ENCODE measurements around the gene RECQL. TPM values are rescaled to one million over a fixed set of nuclear protein-coding genes. Genes with fewer than 3 reads are reported as not detected.
"Not testable (repeated sequence)": the region's sequence is repeated elsewhere in the genome, so short reads cannot be mapped to it uniquely, and the experiment has no call there.

The RECQL gene
- total RNA-seq, 1 experiment from 2014 or later, result 75.4 TPM

- DNase-seq (ENCODE audit: low read depth), result no peak
- in situ Hi-C loops (cut with HindIII; ENCODE audit: low pct_unique_long_range_greater_than_20kb, low sequenced_read_pairs), result no loop called here
These were observed 57.0 kb downstream of the RECQL start for GRCh38 chr12:21444193-21445146.

- in situ Hi-C loops (cut with HindIII; ENCODE audit: low pct_unique_long_range_greater_than_20kb, low sequenced_read_pairs), result no loop called here
- DNase-seq (ENCODE audit: low read depth), result no peak
These were observed 62.1 kb downstream of the RECQL start for GRCh38 chr12:21439347-21439746.

- peak; percentile 18 for DNase-seq (ENCODE audit: low read depth)
- in situ Hi-C loops (cut with HindIII; ENCODE audit: low pct_unique_long_range_greater_than_20kb, low sequenced_read_pairs), result no loop called here
These were observed 62.8 kb downstream of the RECQL start for GRCh38 chr12:21438643-21439042.

- in situ Hi-C loops (cut with HindIII; ENCODE audit: low pct_unique_long_range_greater_than_20kb, low sequenced_read_pairs), result no loop called here
- DNase-seq (ENCODE audit: low read depth), result no peak
These were observed 66.7 kb downstream of the RECQL start for GRCh38 chr12:21434699-21435098.

GRCh38 chr12:21433525-21433924, 67.9 kb downstream of the RECQL start:
- in situ Hi-C loops (cut with HindIII; ENCODE audit: low pct_unique_long_range_greater_than_20kb, low sequenced_read_pairs), result no loop called here
- no peak for DNase-seq (ENCODE audit: low read depth)

GRCh38 chr12:21429994-21430393, 71.4 kb downstream of the RECQL start:
- no peak for DNase-seq (ENCODE audit: low read depth)
- in situ Hi-C loops (cut with HindIII; ENCODE audit: low pct_unique_long_range_greater_than_20kb, low sequenced_read_pairs), result no loop called here

GRCh38 chr12:21428241-21428640, 73.2 kb downstream of the RECQL start:
- in situ Hi-C loops (cut with HindIII; ENCODE audit: low pct_unique_long_range_greater_than_20kb, low sequenced_read_pairs), result no loop called here
- no peak for DNase-seq (ENCODE audit: low read depth)

GRCh38 chr12:21419009-21419699, 82.3 kb downstream of the RECQL start:
- in situ Hi-C loops (cut with HindIII; ENCODE audit: low pct_unique_long_range_greater_than_20kb, low sequenced_read_pairs); DNase-seq (ENCODE audit: low read depth): not testable (repeated sequence)

Other genes with a start within 250 kb of the RECQL start
- not detected in 2 replicates for gene SLCO1A2, start 166.7 kb downstream of the RECQL start, total RNA-seq (2014; rRNA removed; shearing (Covaris generic); ENCODE audit: low replicate concordance)
- not detected in 2 replicates for gene IAPP, start 128.7 kb downstream of the RECQL start, total RNA-seq (2014; rRNA removed; shearing (Covaris generic); ENCODE audit: low replicate concordance)
- 5.2 and 9.5 TPM in 2 replicates for gene PYROXD1, start 64.0 kb downstream of the RECQL start, total RNA-seq (2014; rRNA removed; shearing (Covaris generic); ENCODE audit: low replicate concordance)
- gene GOLT1B, start 154 bp upstream of the RECQL start, total RNA-seq (2014; rRNA removed; shearing (Covaris generic); ENCODE audit: low replicate concordance), result 56.6 and 84.0 TPM in 2 replicates
- 33.4 and 49.3 TPM in 2 replicates for gene SPX, start 24.7 kb upstream of the RECQL start, total RNA-seq (2014; rRNA removed; shearing (Covaris generic); ENCODE audit: low replicate concordance)
- not detected in 2 replicates for gene GYS2, start 103.2 kb upstream of the RECQL start, total RNA-seq (2014; rRNA removed; shearing (Covaris generic); ENCODE audit: low replicate concordance)
- 1,623 and 1,824 TPM in 2 replicates for gene LDHB, start 156.2 kb upstream of the RECQL start, total RNA-seq (2014; rRNA removed; shearing (Covaris generic); ENCODE audit: low replicate concordance)